ENCODE measurements around the gene LTB. TPM values are rescaled to one million over a fixed set of nuclear protein-coding genes. Genes with fewer than 3 reads are reported as not detected.

The LTB gene
- total and polyA plus RNA-seq, 2 of the 4 experiments (the other 2 are of a cell fraction), result not detected

DNA sequence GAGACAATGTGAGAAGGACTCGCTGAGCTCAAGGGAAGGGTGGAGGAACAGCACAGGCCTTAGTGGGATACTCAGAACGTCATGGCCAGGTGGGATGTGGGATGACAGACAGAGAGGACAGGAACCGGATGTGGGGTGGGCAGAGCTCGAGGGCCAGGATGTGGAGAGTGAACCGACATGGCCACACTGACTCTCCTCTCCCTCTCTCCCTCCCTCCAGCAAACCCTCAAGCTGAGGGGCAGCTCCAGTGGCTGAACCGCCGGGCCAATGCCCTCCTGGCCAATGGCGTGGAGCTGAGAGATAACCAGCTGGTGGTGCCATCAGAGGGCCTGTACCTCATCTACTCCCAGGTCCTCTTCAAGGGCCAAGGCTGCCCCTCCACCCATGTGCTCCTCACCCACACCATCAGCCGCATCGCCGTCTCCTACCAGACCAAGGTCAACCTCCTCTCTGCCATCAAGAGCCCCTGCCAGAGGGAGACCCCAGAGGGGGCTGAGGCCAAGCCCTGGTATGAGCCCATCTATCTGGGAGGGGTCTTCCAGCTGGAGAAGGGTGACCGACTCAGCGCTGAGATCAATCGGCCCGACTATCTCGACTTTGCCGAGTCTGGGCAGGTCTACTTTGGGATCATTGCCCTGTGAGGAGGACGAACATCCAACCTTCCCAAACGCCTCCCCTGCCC, 5.2 kb downstream of the LTB start:
- H4K8ac ChIP-seq (ENCODE audit: low read depth in 2 of 2, low read length in 2 of 2), result no peak overlapping the region
- in situ Hi-C loops (cut with MboI; ENCODE audit: low sequenced_read_pairs), result no loop called here
- WGBS, 2 experiments (ENCODE audit: extremely low coverage in 2 of 2, insufficient read length in 1 of 2), result 71% methylated on average over 6 of the region's 19 CpGs; no CpG with 5 or more reads in 1 of the 2 experiments
- no peak overlapping the region for H3K4ac ChIP-seq (ENCODE audit: low read depth, low read length)
- no peak overlapping the region for H2BK15ac ChIP-seq (ENCODE audit: low read depth, low read length)
- no peak overlapping the region for H2AK5ac ChIP-seq (ENCODE audit: low read depth, low read length)
- POLR2A ChIA-PET (ENCODE audit: unreplicated experiment), result no interaction called here
- H2BK5ac ChIP-seq (ENCODE audit: low read depth, low read length, poor library complexity, severe bottlenecking), result no peak overlapping the region
- H3K4me2 ChIP-seq (ENCODE audit: low read depth, low read length), result no peak overlapping the region
- no peak overlapping the region for H3K18ac ChIP-seq (ENCODE audit: low read depth, low read length)
- no peaks in the 10 kb centered on the region for H3K9me3 ChIP-seq (ENCODE audit: control insufficient read depth, insufficient read depth, low read length)
- no peak overlapping the region for H2AK9ac ChIP-seq (replicated peaks; ENCODE audit: low read depth, low read length, poor library complexity)
- no peak overlapping the region for H4K5ac ChIP-seq (ENCODE audit: low read depth, low read length)
- TF ChIP-seq BHLHE40 (IDR thresholded peaks at IDR 0.05; ENCODE audit: low read depth, low read length) (no peak), RFX5 (IDR thresholded peaks at IDR 0.05; ENCODE audit: low read depth, low read length) (no peak), NFE2L2 (IDR thresholded peaks at IDR 0.05; ENCODE audit: low read depth, low read length) (no peak), SMC3 (IDR thresholded peaks at IDR 0.05; ENCODE audit: low read depth, low read length) (no peak), CHD1 (IDR thresholded peaks at IDR 0.05; ENCODE audit: low read depth, low read length) (no peak), CTCF (conservative IDR thresholded peaks at IDR 0.05; ENCODE audit: low read depth, low read length) (no peak), USF2 (IDR thresholded peaks at IDR 0.05; ENCODE audit: low read depth, low read length) (no peak), MAZ (IDR thresholded peaks at IDR 0.05; ENCODE audit: borderline replicate concordance, low read depth, low read length) (no peak), CEBPB (IDR thresholded peaks at IDR 0.05; ENCODE audit: low read depth, low read length) (no peak), RCOR1 (IDR thresholded peaks at IDR 0.05; ENCODE audit: insufficient replicate concordance, low read length) (no peak), POLR2A (IDR thresholded peaks at IDR 0.05; ENCODE audit: low read depth, low read length) (no peak), MXI1 (IDR thresholded peaks at IDR 0.05; ENCODE audit: borderline replicate concordance, low read depth, low read length) (no peak), MAFK (IDR thresholded peaks at IDR 0.05; ENCODE audit: low read depth, low read length) (no peak), FOS (IDR thresholded peaks at IDR 0.05; ENCODE audit: low read depth, low read length) (no peak)
- TF ChIP-seq, protein P1, sequence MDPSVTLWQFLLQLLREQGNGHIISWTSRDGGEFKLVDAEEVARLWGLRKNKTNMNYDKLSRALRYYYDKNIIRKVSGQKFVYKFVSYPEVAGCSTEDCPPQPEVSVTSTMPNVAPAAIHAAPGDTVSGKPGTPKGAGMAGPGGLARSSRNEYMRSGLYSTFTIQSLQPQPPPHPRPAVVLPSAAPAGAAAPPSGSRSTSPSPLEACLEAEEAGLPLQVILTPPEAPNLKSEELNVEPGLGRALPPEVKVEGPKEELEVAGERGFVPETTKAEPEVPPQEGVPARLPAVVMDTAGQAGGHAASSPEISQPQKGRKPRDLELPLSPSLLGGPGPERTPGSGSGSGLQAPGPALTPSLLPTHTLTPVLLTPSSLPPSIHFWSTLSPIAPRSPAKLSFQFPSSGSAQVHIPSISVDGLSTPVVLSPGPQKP (IDR thresholded peaks at IDR 0.05; ENCODE audit: borderline replicate concordance, low read depth, low read length), result no peak
- DNase-seq (no peak), ATAC-seq (ENCODE audit: low read depth) (no peak)
- H3K23ac ChIP-seq (ENCODE audit: low read depth, low read length), result no peak overlapping the region
- H3K9me1 ChIP-seq (ENCODE audit: insufficient read depth, low read length), result no peaks in the 10 kb centered on the region; the same call in 1 of the 2 replicates
- no TSS peak for BruUV-seq (replicated peaks)
- intact Hi-C loops (cut with micrococcal nuclease), result no loop called here
- CTCF ChIA-PET, result interaction anchor here (1.1 to 1.2 kb wide), 2 partner anchors 26 to 31 kb away, joined by 3 read pairs; partner anchors contain the start of gene ATP6V1G2
- H3K27me3 ChIP-seq (ENCODE audit: control insufficient read depth, insufficient read depth, low read length), result peaks cover 28% of the 10 kb centered on the region
- no peak overlapping the region for H3K9ac ChIP-seq (ENCODE audit: low read depth, low read length)
- no peak overlapping the region for H2AFZ ChIP-seq (replicated peaks; ENCODE audit: low read length, poor library complexity)
- dilution Hi-C loops (cut with HindIII; ENCODE audit: low sequenced_read_pairs, unreplicated experiment), result no loop called here
- no peak overlapping the region for H4K91ac ChIP-seq (ENCODE audit: insufficient read depth, low read depth, low read length)
- H3K36me3 ChIP-seq (ENCODE audit: control insufficient read depth, insufficient read depth, low read length), result no peaks in the 10 kb centered on the region
- H3K4me1 ChIP-seq (ENCODE audit: control insufficient read depth, insufficient read depth, low read length), result peaks cover 4% of the 10 kb centered on the region; the same call in 1 of the 2 replicates
- no peaks in the 10 kb centered on the region for H3K79me1 ChIP-seq (ENCODE audit: low read depth in 1 of 2, low read length in 2 of 2)
- no peak overlapping the region for H3K4me3 ChIP-seq (ENCODE audit: insufficient read depth, low read depth, low read length)
- H3K14ac ChIP-seq (replicated peaks; ENCODE audit: low read depth, low read length), result no peak overlapping the region
- no peak overlapping the region for H2BK120ac ChIP-seq (ENCODE audit: low read depth, low read length)
- no peak overlapping the region for H2BK20ac ChIP-seq (ENCODE audit: low read depth, low read length)
- no peak overlapping the region for H3K56ac ChIP-seq (ENCODE audit: extremely low read depth, insufficient read depth, low read length)
- H3K27ac ChIP-seq (ENCODE audit: insufficient read depth, low read length), result no peak overlapping the region
- H4K20me1 ChIP-seq (ENCODE audit: insufficient read depth, low read length), result no peaks in the 10 kb centered on the region
